ENCODE data around the gene TACC2. TPM values are rescaled to one million over a fixed set of nuclear protein-coding genes. Genes with fewer than 3 reads are reported as not detected.

TACC2 gene
- total and polyA plus RNA-seq, 2 experiments from 2014 or later = 75.7 to 98.0 TPM

GRCh38 chr10:121949451-121949850 is 39.5 kb upstream of the TACC2 start:
- no peaks in the 10 kb centered on the region for H3K36me3 ChIP-seq
- no peak overlapping the region for H3K27ac ChIP-seq
- H3K4me3 ChIP-seq = no peak overlapping the region
- TF ChIP-seq CTCF (IDR thresholded peaks at IDR 0.05; ENCODE audit: low read depth, low read length) = no peak
- H3K9me3 ChIP-seq (ENCODE audit: low read depth) = no peaks in the 10 kb centered on the region
- no peaks in the 10 kb centered on the region for H3K4me1 ChIP-seq (ENCODE audit: low read depth)
- no peaks in the 10 kb centered on the region for H3K27me3 ChIP-seq
- no peak for DNase-seq (ENCODE audit: low read depth in 1 of 2, low spot score in 1 of 2)

- no peak for DNase-seq (ENCODE audit: low read depth in 1 of 2, low spot score in 1 of 2)
- no peaks in the 10 kb centered on the region for H3K9me3 ChIP-seq (ENCODE audit: low read depth)
Measured at GRCh38 chr10:121952226-121952625, 36.7 kb upstream of the TACC2 start.

GRCh38 chr10:121956111-121957061 is 32.6 kb upstream of the TACC2 start:
- H3K9me3 ChIP-seq (ENCODE audit: low read depth) = no peaks in the 10 kb centered on the region
- peak overlapping the region; percentile 39 for H3K27ac ChIP-seq
- peaks cover 16% of the 10 kb centered on the region for H3K36me3 ChIP-seq
- H3K4me1 ChIP-seq (ENCODE audit: low read depth) = no peaks in the 10 kb centered on the region
- no peak for TF ChIP-seq CTCF (IDR thresholded peaks at IDR 0.05; ENCODE audit: low read depth, low read length)
- no peak overlapping the region for H3K4me3 ChIP-seq
- H3K27me3 ChIP-seq = no peaks in the 10 kb centered on the region
- DNase-seq (ENCODE audit: low read depth in 1 of 2, low spot score in 1 of 2) = peak in 1 of 2 donors; percentile 8

More at GRCh38 chr10:121952226-121952625, 36.7 kb upstream of the TACC2 start:
- H3K4me3 ChIP-seq = no peak overlapping the region
- no peak overlapping the region for H3K27ac ChIP-seq
- H3K36me3 ChIP-seq = no peaks in the 10 kb centered on the region
- no peaks in the 10 kb centered on the region for H3K4me1 ChIP-seq (ENCODE audit: low read depth)
- no peaks in the 10 kb centered on the region for H3K27me3 ChIP-seq
- no peak for TF ChIP-seq CTCF (IDR thresholded peaks at IDR 0.05; ENCODE audit: low read depth, low read length)

GRCh38 chr10:121959671-121960070 is 29.3 kb upstream of the TACC2 start:
- H3K4me1 ChIP-seq (ENCODE audit: low read depth) = no peaks in the 10 kb centered on the region
- no peaks in the 10 kb centered on the region for H3K9me3 ChIP-seq (ENCODE audit: low read depth)
- no peak for TF ChIP-seq CTCF (IDR thresholded peaks at IDR 0.05; ENCODE audit: low read depth, low read length)
- no peak overlapping the region for H3K27ac ChIP-seq
- no peaks in the 10 kb centered on the region for H3K27me3 ChIP-seq
- DNase-seq (ENCODE audit: low read depth in 1 of 2, low spot score in 1 of 2) = no peak
- no peak overlapping the region for H3K4me3 ChIP-seq
- H3K36me3 ChIP-seq = peaks cover 16% of the 10 kb centered on the region

GRCh38 chr10:121961456-121961855 is 27.5 kb upstream of the TACC2 start:
- peaks cover 21% of the 10 kb centered on the region for H3K36me3 ChIP-seq
- DNase-seq (ENCODE audit: low read depth in 1 of 2, low spot score in 1 of 2) = no peak
- H3K27ac ChIP-seq = no peak overlapping the region
- no peak for TF ChIP-seq CTCF (IDR thresholded peaks at IDR 0.05; ENCODE audit: low read depth, low read length)
- H3K27me3 ChIP-seq = no peaks in the 10 kb centered on the region
- no peak overlapping the region for H3K4me3 ChIP-seq
- no peaks in the 10 kb centered on the region for H3K4me1 ChIP-seq (ENCODE audit: low read depth)
- no peaks in the 10 kb centered on the region for H3K9me3 ChIP-seq (ENCODE audit: low read depth)

Data from cardiac muscle cell (in vitro differentiated cells and primary cell).